Measurements from ENCODE around the gene TACSTD2. TPM values are rescaled to one million over a fixed set of nuclear protein-coding genes. Genes with fewer than 3 reads are reported as not detected.

Gene TACSTD2
- total and polyA plus RNA-seq, 2 of the 4 experiments (the other 2 are of a cell fraction) = not detected

- no peak for ATAC-seq (ENCODE audit: low read depth)
- no peak for DNase-seq
- dilution Hi-C loops (cut with HindIII; ENCODE audit: low sequenced_read_pairs, unreplicated experiment) = no loop called here
- no peak overlapping the region for H2AFZ ChIP-seq (replicated peaks; ENCODE audit: low read length, poor library complexity)
- H4K8ac ChIP-seq (ENCODE audit: low read depth in 2 of 2, low read length in 2 of 2) = no peak overlapping the region
- no peak overlapping the region for H3K27ac ChIP-seq (ENCODE audit: insufficient read depth, low read length)
- no peak overlapping the region for H3K4ac ChIP-seq (ENCODE audit: low read depth, low read length)
- H3K9me1 ChIP-seq (ENCODE audit: insufficient read depth, low read length) = no peaks in the 10 kb centered on the region
- WGBS, 2 experiments (ENCODE audit: extremely low coverage in 2 of 2, insufficient read length in 1 of 2) = 86% methylated on average over 3 of the region's 5 CpGs; no CpG with 5 or more reads in 1 of the 2 experiments
- no peak overlapping the region for H3K14ac ChIP-seq (replicated peaks; ENCODE audit: low read depth, low read length)
- H4K91ac ChIP-seq (ENCODE audit: insufficient read depth, low read depth, low read length) = no peak overlapping the region
- no peaks in the 10 kb centered on the region for H4K20me1 ChIP-seq (ENCODE audit: insufficient read depth, low read length)
- intact Hi-C loops (cut with micrococcal nuclease) = no loop called here
- BruUV-seq (replicated peaks) = no TSS peak
- H3K9me3 ChIP-seq (ENCODE audit: control insufficient read depth, insufficient read depth, low read length) = peaks cover 5% of the 10 kb centered on the region; the same call in 1 of the 2 replicates
- no peak overlapping the region for H2BK15ac ChIP-seq (ENCODE audit: low read depth, low read length)
- H3K9ac ChIP-seq (ENCODE audit: low read depth, low read length) = no peak overlapping the region
- no peak overlapping the region for H2BK5ac ChIP-seq (ENCODE audit: low read depth, low read length, poor library complexity, severe bottlenecking)
- H3K4me2 ChIP-seq (ENCODE audit: low read depth, low read length) = no peak overlapping the region
- H3K4me1 ChIP-seq (ENCODE audit: control insufficient read depth, insufficient read depth, low read length) = no peaks in the 10 kb centered on the region
- H4K5ac ChIP-seq (ENCODE audit: low read depth, low read length) = no peak overlapping the region
- H2AK5ac ChIP-seq (ENCODE audit: low read depth, low read length) = no peak overlapping the region
- H3K79me1 ChIP-seq (ENCODE audit: low read depth in 1 of 2, low read length in 2 of 2) = no peaks in the 10 kb centered on the region
- H3K56ac ChIP-seq (ENCODE audit: extremely low read depth, insufficient read depth, low read length) = no peak overlapping the region
- no peak overlapping the region for H3K18ac ChIP-seq (ENCODE audit: low read depth, low read length)
- TF ChIP-seq RFX5 (IDR thresholded peaks at IDR 0.05; ENCODE audit: low read depth, low read length) (no peak), BHLHE40 (IDR thresholded peaks at IDR 0.05; ENCODE audit: low read depth, low read length) (no peak), MAZ (IDR thresholded peaks at IDR 0.05; ENCODE audit: borderline replicate concordance, low read depth, low read length) (no peak), CTCF (conservative IDR thresholded peaks at IDR 0.05; ENCODE audit: low read depth, low read length) (no peak), ELK1 (IDR thresholded peaks at IDR 0.05; ENCODE audit: borderline replicate concordance, low read depth, low read length) (no peak), RAD21 (IDR thresholded peaks at IDR 0.05; ENCODE audit: low read length) (no peak), POLR2A (IDR thresholded peaks at IDR 0.05; ENCODE audit: low read depth, low read length) (no peak), MAFK (IDR thresholded peaks at IDR 0.05; ENCODE audit: low read depth, low read length) (no peak), FOS (IDR thresholded peaks at IDR 0.05; ENCODE audit: low read depth, low read length) (no peak), CHD1 (IDR thresholded peaks at IDR 0.05; ENCODE audit: low read depth, low read length) (no peak), MXI1 (IDR thresholded peaks at IDR 0.05; ENCODE audit: borderline replicate concordance, low read depth, low read length) (no peak), RCOR1 (IDR thresholded peaks at IDR 0.05; ENCODE audit: insufficient replicate concordance, low read length) (no peak), NFE2L2 (IDR thresholded peaks at IDR 0.05; ENCODE audit: low read depth, low read length) (no peak), USF2 (IDR thresholded peaks at IDR 0.05; ENCODE audit: low read depth, low read length) (no peak), CEBPB (IDR thresholded peaks at IDR 0.05; ENCODE audit: low read depth, low read length) (no peak), SMC3 (IDR thresholded peaks at IDR 0.05; ENCODE audit: low read depth, low read length) (no peak)
- no peaks in the 10 kb centered on the region for H3K36me3 ChIP-seq (ENCODE audit: control insufficient read depth, insufficient read depth, low read length)
- H2AK9ac ChIP-seq (replicated peaks; ENCODE audit: low read depth, low read length, poor library complexity) = no peak overlapping the region
- ChIA-PET POLR2A (ENCODE audit: unreplicated experiment) (no interaction called here), CTCF (interaction anchor here (0.6 kb wide), 1 partner anchor 954 kb away, joined by 3 read pairs; no protein-coding TSS in a partner anchor)
- H3K27me3 ChIP-seq (ENCODE audit: control insufficient read depth, insufficient read depth, low read length) = peaks cover 50% of the 10 kb centered on the region
- H3K4me3 ChIP-seq (ENCODE audit: insufficient read depth, low read depth, low read length) = no peak overlapping the region
- in situ Hi-C loops (cut with MboI; ENCODE audit: low sequenced_read_pairs) = no loop called here
- H3K23ac ChIP-seq (ENCODE audit: low read depth, low read length) = no peak overlapping the region
- H2BK20ac ChIP-seq (ENCODE audit: low read depth, low read length) = no peak overlapping the region
- no peak overlapping the region for H2BK120ac ChIP-seq (ENCODE audit: low read depth, low read length)
Measured at GRCh38 chr1:58568911-58569310, 8.1 kb downstream of the TACSTD2 start.

Data from IMR-90 (cell line).